Endodermal cell (in vitro differentiated cells): ENCODE results near the gene CD209. TPM values are rescaled to one million over a fixed set of nuclear protein-coding genes. Genes with fewer than 3 reads are reported as not detected.

Experiments used
- DNase-seq: peaks from one replicate; pipeline ENCODE4 v3.0.0-alpha.2; 2017
- H3K27ac ChIP-seq: 2 replicates; pipeline ENCODE4 v1.5.1; 2013; ENCODE audit warnings: mild to moderate bottlenecking, low read depth, low read length, moderate library complexity
- H3K27me3 ChIP-seq: 2 replicates; pipeline ENCODE4 v1.6.1; 2013; ENCODE audit warnings: mild to moderate bottlenecking, low read length, moderate library complexity; ENCODE audit not compliant: insufficient read depth, control insufficient read depth, poor library complexity, severe bottlenecking
- H3K36me3 ChIP-seq: 2 replicates; pipeline ENCODE4 v1.7.0; 2013; ENCODE audit warnings: mild to moderate bottlenecking, low read length, moderate library complexity; ENCODE audit not compliant: control insufficient read depth, insufficient read depth
- H3K4me1 ChIP-seq: one replicate; pipeline ENCODE4 v1.7.0; 2013; ENCODE audit warnings: low read length; ENCODE audit not compliant: control insufficient read depth, insufficient read depth
- H3K4me3 ChIP-seq: 2 replicates; pipeline ENCODE4 v1.5.1; 2013; ENCODE audit warnings: mild to moderate bottlenecking, low read length, moderate library complexity
- H3K9ac ChIP-seq: 2 replicates; pipeline ENCODE4 v1.6.1; 2013; ENCODE audit warnings: mild to moderate bottlenecking, low read length, moderate library complexity; ENCODE audit not compliant: poor library complexity, severe bottlenecking; ENCODE audit errors: extremely low read depth
- H3K9me3 ChIP-seq: 2 replicates; pipeline ENCODE4 v1.6.1; 2013; ENCODE audit warnings: mild to moderate bottlenecking, low read length, moderate library complexity; ENCODE audit not compliant: control insufficient read depth
- H3K27ac Mint-ChIP-seq: 2 replicates; pipeline ENCODE4 v1.8.0; 2020; ENCODE audit warnings: mixed read lengths
- H3K27me3 Mint-ChIP-seq: 2 replicates; pipeline ENCODE4 v1.8.0; 2021; ENCODE audit warnings: mild to moderate bottlenecking, mixed read lengths; ENCODE audit not compliant: insufficient read depth
- H3K36me3 Mint-ChIP-seq: 2 replicates; pipeline ENCODE4 v1.8.0; 2020; ENCODE audit warnings: low read depth, mixed read lengths
- H3K4me1 Mint-ChIP-seq: 2 replicates; pipeline ENCODE4 v1.8.0; 2020; ENCODE audit warnings: mixed read lengths
- H3K4me3 Mint-ChIP-seq: 2 replicates; pipeline ENCODE4 v1.8.0; 2020; ENCODE audit warnings: mild to moderate bottlenecking, moderate library complexity, mixed read lengths
- H3K9me3 Mint-ChIP-seq: 2 replicates; pipeline ENCODE4 v1.8.0; 2020; ENCODE audit warnings: mild to moderate bottlenecking, mixed read lengths
- WGBS, 2 experiments: methylation state at CpG; one replicate each; pipeline versions ENCODE4 v1.1.5 to v1.1.7; 2013; ENCODE audit warnings: missing lambda C conversion rate in 2 of 2, mixed read lengths in 1 of 2; ENCODE audit not compliant: insufficient coverage in 1 of 2, insufficient read length in 1 of 2; 5-methylcytosine and 5-hydroxymethylcytosine counted together
- total RNA-seq, 2 donors: library from RNA; stranded (reverse); fragmentation: NEBNext Ultra II Directional in 1 of 2; extraction: Animal tissue kit (Norgen Biotek cat#: 25700) in 1 of 2; gene quantifications; 2 replicates in 1 of 2; 3 replicates in 1 of 2; pipeline ENCODE4 v1.2.1, GENCODE V29; 2021
- TF ChIP-seq, protein P1 (sequence below): fragments of 200-600 bp; sonication (generic); conservative IDR thresholded peaks from 2 replicates; pipeline ENCODE4 v1.5.0; 2021; ENCODE audit warnings: antibody characterized with exemption, mild to moderate bottlenecking

The CD209 gene
- total RNA-seq, 2 donors from 2014 or later, result not detected

DNA sequence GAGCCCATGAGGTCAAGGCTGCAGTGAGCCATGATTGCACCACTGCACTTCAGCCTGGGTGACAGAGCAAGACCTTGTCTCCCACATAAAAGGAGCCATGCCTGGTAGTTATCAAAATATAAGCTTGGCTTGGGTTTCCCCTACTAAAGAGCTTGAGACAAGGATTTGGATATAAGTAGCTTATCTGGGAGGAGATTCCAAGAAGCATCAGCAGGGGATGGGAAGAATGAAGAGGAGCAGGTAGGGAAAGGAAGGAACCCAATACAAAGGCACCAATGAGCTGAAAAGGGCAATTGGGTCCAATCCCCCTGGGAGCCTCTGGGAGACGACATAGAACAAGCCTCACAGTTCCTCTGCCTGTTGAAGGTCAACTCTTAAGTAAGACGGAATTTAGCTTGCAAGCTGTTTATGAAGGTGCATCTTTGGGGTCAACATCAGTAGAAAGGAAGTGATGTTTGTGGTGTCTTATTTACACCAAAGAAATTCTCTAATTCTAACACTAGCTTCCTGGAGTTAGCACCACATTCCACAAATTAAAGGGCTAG is 8.1 kb downstream of the CD209 start:
- TF ChIP-seq, protein P1, sequence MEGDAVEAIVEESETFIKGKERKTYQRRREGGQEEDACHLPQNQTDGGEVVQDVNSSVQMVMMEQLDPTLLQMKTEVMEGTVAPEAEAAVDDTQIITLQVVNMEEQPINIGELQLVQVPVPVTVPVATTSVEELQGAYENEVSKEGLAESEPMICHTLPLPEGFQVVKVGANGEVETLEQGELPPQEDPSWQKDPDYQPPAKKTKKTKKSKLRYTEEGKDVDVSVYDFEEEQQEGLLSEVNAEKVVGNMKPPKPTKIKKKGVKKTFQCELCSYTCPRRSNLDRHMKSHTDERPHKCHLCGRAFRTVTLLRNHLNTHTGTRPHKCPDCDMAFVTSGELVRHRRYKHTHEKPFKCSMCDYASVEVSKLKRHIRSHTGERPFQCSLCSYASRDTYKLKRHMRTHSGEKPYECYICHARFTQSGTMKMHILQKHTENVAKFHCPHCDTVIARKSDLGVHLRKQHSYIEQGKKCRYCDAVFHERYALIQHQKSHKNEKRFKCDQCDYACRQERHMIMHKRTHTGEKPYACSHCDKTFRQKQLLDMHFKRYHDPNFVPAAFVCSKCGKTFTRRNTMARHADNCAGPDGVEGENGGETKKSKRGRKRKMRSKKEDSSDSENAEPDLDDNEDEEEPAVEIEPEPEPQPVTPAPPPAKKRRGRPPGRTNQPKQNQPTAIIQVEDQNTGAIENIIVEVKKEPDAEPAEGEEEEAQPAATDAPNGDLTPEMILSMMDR, result no peak
- no peak for DNase-seq
- no peaks in the 10 kb centered on the region for H3K36me3 Mint-ChIP-seq
- Histone ChIP-seq H3K9ac (no peak overlapping the region), H3K27ac (no peak overlapping the region), H3K36me3 (no peaks in the 10 kb centered on the region), H3K4me3 (no peak overlapping the region), H3K4me1 (no peaks in the 10 kb centered on the region), H3K27me3 (peaks cover 34% of the 10 kb centered on the region), H3K9me3 (no peaks in the 10 kb centered on the region)
- H3K4me3 Mint-ChIP-seq, result no peak overlapping the region
- H3K4me1 Mint-ChIP-seq, result no peaks in the 10 kb centered on the region
- 70 to 82% methylated on average over 2 of the region's 2 CpGs for WGBS, 2 experiments
- H3K9me3 Mint-ChIP-seq, result no peaks in the 10 kb centered on the region
- H3K27me3 Mint-ChIP-seq, result peaks cover 65% of the 10 kb centered on the region
- H3K27ac Mint-ChIP-seq, result no peak overlapping the region

- Mint-ChIP-seq H3K9me3 (no peaks in the 10 kb centered on the region), H3K27me3 (peaks cover 71% of the 10 kb centered on the region)
These were observed 9.3 kb downstream of the CD209 start for GRCh38 chr19:7738023-7738422.

GRCh38 chr19:7737215-7737614 is 10.1 kb downstream of the CD209 start:
- H3K27me3 ChIP-seq, result peaks cover 53% of the 10 kb centered on the region
- Mint-ChIP-seq H3K4me1 (no peaks in the 10 kb centered on the region), H3K4me3 (no peak overlapping the region), H3K36me3 (no peaks in the 10 kb centered on the region), H3K27me3 (peaks cover 72% of the 10 kb centered on the region), H3K9me3 (no peaks in the 10 kb centered on the region), H3K27ac (no peak overlapping the region)
- no peak overlapping the region for H3K27ac ChIP-seq
- TF ChIP-seq, protein P1, result no peak
- H3K9ac ChIP-seq, result no peak overlapping the region
- 87 to 90% methylated on average over 10 to 11 of the region's 11 CpGs for WGBS, 2 experiments
- H3K4me1 ChIP-seq, result no peaks in the 10 kb centered on the region
- H3K36me3 ChIP-seq, result no peaks in the 10 kb centered on the region
- H3K4me3 ChIP-seq, result no peak overlapping the region
- H3K9me3 ChIP-seq, result no peaks in the 10 kb centered on the region
- no peak for DNase-seq

More at GRCh38 chr19:7738023-7738422, 9.3 kb downstream of the CD209 start:
- Histone ChIP-seq H3K9ac (no peak overlapping the region), H3K9me3 (no peaks in the 10 kb centered on the region), H3K4me3 (no peak overlapping the region), H3K27ac (no peak overlapping the region), H3K4me1 (no peaks in the 10 kb centered on the region), H3K27me3 (peaks cover 46% of the 10 kb centered on the region), H3K36me3 (no peaks in the 10 kb centered on the region)
- H3K36me3 Mint-ChIP-seq, result no peaks in the 10 kb centered on the region
- no peak for DNase-seq
- WGBS, 2 experiments, result 81 to 85% methylated on average over 7 of the region's 7 CpGs
- H3K27ac Mint-ChIP-seq, result no peak overlapping the region
- no peak overlapping the region for H3K4me3 Mint-ChIP-seq
- no peaks in the 10 kb centered on the region for H3K4me1 Mint-ChIP-seq
- TF ChIP-seq, protein P1, result no peak
